H1 (cell line): ENCODE results near the gene CACNA1C. TPM values are rescaled to one million over a fixed set of nuclear protein-coding genes. Genes with fewer than 3 reads are reported as not detected.

Experiments
- CTCF ChIA-PET: fragments of 300-600 bp; sonication (Branson Sonifier 250); formaldehyde crosslinking; loops from one replicate; lab custom pipeline; 2021; ENCODE audit not compliant: partially characterized antibody; lab: Charles Lee
- POLR2A ChIA-PET: fragments of 300-600 bp; sonication (Branson Sonifier 250); formaldehyde crosslinking; loops from one replicate; lab custom pipeline; 2021; ENCODE audit warnings: inconsistent platforms; ENCODE audit not compliant: partially characterized antibody; lab: Charles Lee
- DNase-seq, 2 experiments: peaks; one replicate each; pipeline versions ENCODE4 v3.0.0 to v3.0.0-alpha.2; 2010 to 2022; ENCODE audit warnings: low spot score in 2 of 2, low read depth in 1 of 2, mixed read lengths in 1 of 2
- FAIRE-seq: peaks from 2 replicates; lab custom pipeline; 2011; peaks lifted over from hg19 to GRCh38; lab: Jason Lieb, UNC
- H2AFZ ChIP-seq: 2 replicates; pipeline ENCODE4 v1.8.1; 2012; ENCODE audit warnings: low read length, inconsistent platforms
- H2AK5ac ChIP-seq: 2 replicates; pipeline ENCODE4 v1.6.1; 2013; ENCODE audit warnings: low read depth, low read length
- H2BK120ac ChIP-seq: replicated peaks from 2 replicates; pipeline ENCODE3; 2013; ENCODE audit warnings: low read depth, low read length, inconsistent platforms
- H2BK12ac ChIP-seq: 2 replicates; pipeline ENCODE4 v1.6.1; 2013; ENCODE audit warnings: low read depth, low read length
- H2BK15ac ChIP-seq: 2 replicates; pipeline ENCODE4 v1.6.1; 2013; ENCODE audit warnings: low read length
- H2BK20ac ChIP-seq: 2 replicates; pipeline ENCODE4 v1.6.1; 2013; ENCODE audit warnings: low read length
- H2BK5ac ChIP-seq: 2 replicates; pipeline ENCODE4 v1.6.1; 2013; ENCODE audit warnings: low read depth, low read length
- H3K14ac ChIP-seq: 2 replicates; pipeline ENCODE4 v1.6.1; 2013; ENCODE audit warnings: inconsistent platforms; ENCODE audit not compliant: insufficient read length
- H3K18ac ChIP-seq: 2 replicates; pipeline ENCODE4 v1.6.1; 2013; ENCODE audit warnings: low read length; ENCODE audit errors: extremely low read depth
- H3K23ac ChIP-seq: 2 replicates; pipeline ENCODE4 v1.6.1; 2013; ENCODE audit warnings: inconsistent platforms; ENCODE audit not compliant: insufficient read length
- H3K23me2 ChIP-seq: 2 replicates; pipeline ENCODE4 v1.6.1; 2013; ENCODE audit warnings: low read depth, low read length
- H3K27ac ChIP-seq: 2 replicates; pipeline ENCODE4 v1.6.1; 2011; ENCODE audit warnings: low read depth, low read length, inconsistent platforms
- H3K27me3 ChIP-seq, 4 experiments: replicated peaks in 1 of 4; 1 replicate in 1 of 4; 2 replicates in 3 of 4; pipeline versions ENCODE4 v1.6.1 to v1.8.1; 2011 to 2013; ENCODE audit warnings: low read length in 3 of 4, mild to moderate bottlenecking in 3 of 4, inconsistent platforms in 2 of 4, mixed read lengths in 2 of 4, moderate library complexity in 1 of 4; ENCODE audit not compliant: control insufficient read depth in 3 of 4, insufficient read depth in 3 of 4; ENCODE audit errors: extremely low read depth in 1 of 4
- H3K36me3 ChIP-seq, 4 experiments: 2 replicates each; pipeline versions ENCODE4 v1.6.1 to v1.8.1; 2011 to 2013; ENCODE audit warnings: mild to moderate bottlenecking in 4 of 4, low read length in 3 of 4, moderate library complexity in 2 of 4, control low read depth in 1 of 4, inconsistent platforms in 1 of 4; ENCODE audit not compliant: insufficient read depth in 4 of 4, control insufficient read depth in 2 of 4
- H3K4ac ChIP-seq: replicated peaks from 2 replicates; pipeline ENCODE3; 2013; ENCODE audit warnings: low read length, low read depth, mixed read lengths, inconsistent platforms; ENCODE audit not compliant: insufficient read length
- H3K4me1 ChIP-seq, 4 experiments: replicated peaks in 1 of 4; 1 replicate in 1 of 4; 2 replicates in 3 of 4; pipeline versions ENCODE4 v1.6.1 to v1.8.1; 2011 to 2013; ENCODE audit warnings: low read length in 3 of 4, inconsistent platforms in 2 of 4, mixed read lengths in 1 of 4; ENCODE audit not compliant: insufficient read depth in 4 of 4, control insufficient read depth in 3 of 4
- H3K4me2 ChIP-seq, 2 experiments: 2 replicates each; pipeline versions ENCODE4 v1.6.1 to v1.8.1; 2011 to 2013; ENCODE audit warnings: low read depth in 2 of 2, low read length in 2 of 2, control low read depth in 1 of 2, inconsistent platforms in 1 of 2, mild to moderate bottlenecking in 1 of 2; ENCODE audit not compliant: insufficient read depth in 1 of 2
- H3K4me3 ChIP-seq, 4 experiments: fragments of 200-600, 300-600 bp in 1 of 4; sonication (generic), shearing (Covaris generic), sonication (Bioruptor Twin) in 1 of 4; 2 replicates each; pipeline versions ENCODE4 v1.5.1 to v1.8.1; 2011 to 2016; ENCODE audit warnings: low read length in 4 of 4, low read depth in 3 of 4, control low read depth in 2 of 4, inconsistent platforms in 2 of 4, mild to moderate bottlenecking in 2 of 4, mixed read lengths in 1 of 4, moderate library complexity in 1 of 4; ENCODE audit not compliant: insufficient read depth in 2 of 4; ENCODE audit errors: extremely low read depth in 1 of 4
- H3K56ac ChIP-seq: replicated peaks from 2 replicates; pipeline ENCODE3; 2013; ENCODE audit warnings: low read depth, mild to moderate bottlenecking, mixed read lengths, low read length, inconsistent platforms; ENCODE audit not compliant: insufficient read length
- H3K79me1 ChIP-seq: 2 replicates; pipeline ENCODE4 v1.6.1; 2013; ENCODE audit warnings: low read depth, low read length, control low read depth
- H3K79me2 ChIP-seq, 2 experiments: 2 replicates each; pipeline versions ENCODE4 v1.6.1 to v1.8.1; 2012 to 2013; ENCODE audit warnings: low read length in 2 of 2, mild to moderate bottlenecking in 2 of 2, inconsistent platforms in 1 of 2; ENCODE audit not compliant: insufficient read depth in 2 of 2, control insufficient read depth in 1 of 2
- H3K9ac ChIP-seq, 4 experiments: replicated peaks in 1 of 4; 1 replicate in 1 of 4; 2 replicates in 3 of 4; pipeline versions ENCODE4 v1.6.1 to v1.8.1; 2011 to 2013; ENCODE audit warnings: low read depth in 3 of 4, low read length in 3 of 4, control low read depth in 2 of 4, mild to moderate bottlenecking in 2 of 4, moderate library complexity in 2 of 4, inconsistent platforms in 1 of 4; ENCODE audit errors: extremely low read depth in 1 of 4
- H3K9me3 ChIP-seq, 2 experiments: 2 replicates each; pipeline versions ENCODE4 v1.6.1 to v1.8.1; 2012 to 2013; ENCODE audit warnings: mild to moderate bottlenecking in 2 of 2, moderate library complexity in 2 of 2, control low read depth in 1 of 2, inconsistent platforms in 1 of 2, low read depth in 1 of 2, low read length in 1 of 2, mixed read lengths in 1 of 2; ENCODE audit not compliant: insufficient read depth in 2 of 2
- H4K20me1 ChIP-seq, 2 experiments: replicated peaks in 1 of 2; 2 replicates each; pipeline versions ENCODE3 to v1.8.1; 2011 to 2013; ENCODE audit warnings: inconsistent platforms in 2 of 2, low read length in 2 of 2, mild to moderate bottlenecking in 1 of 2; ENCODE audit not compliant: insufficient read depth in 2 of 2, control insufficient read depth in 1 of 2
- H4K5ac ChIP-seq: 2 replicates; pipeline ENCODE4 v1.6.1; 2013; ENCODE audit warnings: low read length, low read depth, mixed read lengths, inconsistent platforms; ENCODE audit not compliant: insufficient read length
- H4K8ac ChIP-seq: 2 replicates; pipeline ENCODE4 v1.8.0; 2013; ENCODE audit warnings: mild to moderate bottlenecking, moderate library complexity, low read length, inconsistent platforms; ENCODE audit not compliant: insufficient read depth; ENCODE audit errors: extremely low read depth
- H4K91ac ChIP-seq: replicated peaks from 2 replicates; pipeline ENCODE3; 2013; ENCODE audit warnings: low read length, mixed read lengths, inconsistent platforms; ENCODE audit not compliant: insufficient read length
- CHD1 ChIP-seq: IDR thresholded peaks from 2 replicates; pipeline ENCODE4 v1.6.1; 2012; ENCODE audit warnings: low read depth, low read length, improper control_type of control experiment
- GTF2F1 ChIP-seq: IDR thresholded peaks from 2 replicates; pipeline ENCODE4 v1.6.1; 2012; ENCODE audit warnings: low read depth, low read length, improper control_type of control experiment, borderline replicate concordance
- RXRA ChIP-seq: IDR thresholded peaks from 2 replicates; pipeline ENCODE4 v1.6.1; 2011; ENCODE audit warnings: low read depth, mild to moderate bottlenecking, low read length, moderate library complexity; ENCODE audit not compliant: insufficient read depth
- USF2 ChIP-seq: IDR thresholded peaks from 2 replicates; pipeline ENCODE4 v1.6.1; 2011; ENCODE audit warnings: low read length, improper control_type of control experiment
- WGBS, 2 experiments: shearing (Covaris generic) in 1 of 2; methylation state at CpG; one replicate each; pipeline versions ENCODE4 v1.1.6 to v1.1.7; 2013 to 2015; ENCODE audit warnings: low lambda C conversion rate in 2 of 2, mixed read lengths in 2 of 2, inconsistent platforms in 1 of 2, low coverage in 1 of 2, missing lambda C conversion rate in 1 of 2; ENCODE audit not compliant: insufficient replicate concordance in 2 of 2, insufficient coverage in 1 of 2, insufficient read length in 1 of 2; ENCODE audit errors: extremely low coverage in 1 of 2, missing lambda C conversion rate in 1 of 2; 5-methylcytosine and 5-hydroxymethylcytosine counted together
- polyA plus RNA-seq, 7 experiments: library from polyadenylated mRNA; depleted of rRNA in 3 of 7; stranded (reverse) in 5 of 7; unstranded in 2 of 7; fragments of >200 nt in 5 of 7; fragments of 200-250 nt in 2 of 7; gene quantifications; 1 replicate in 5 of 7; 2 replicates in 1 of 7; 4 replicates in 1 of 7; pipeline versions ENCODE4 v1.2.1 to v1.2.3, GENCODE V29; 2011 to 2013; ENCODE audit warnings: missing spikeins in 2 of 7, mixed read lengths in 2 of 7
- total RNA-seq: library from RNA; stranded (reverse); fragmentation: NEBNext Ultra II Directional; extraction: Animal tissue kit (Norgen Biotek cat#: 25700); gene quantifications from 2 replicates; pipeline ENCODE4 v1.2.1, GENCODE V29; 2021

CACNA1C gene
- total and polyA plus RNA-seq, 2 of the 8 experiments (the other 6 are each of a cell fraction or from before 2014, with no cell fraction given) = 1.3 TPM

- CTCF ChIA-PET = interaction anchor here (0.7 to 8.8 kb wide), 7 partner anchors 6 to 68 kb away, joined by 3 to 77 read pairs (median 3); no protein-coding TSS in a partner anchor
- DNase-seq = no peak
- Histone ChIP-seq H3K4me3 (no peak overlapping the region), H3K27me3 (no peaks in the 10 kb centered on the region), H3K4ac (no peak overlapping the region), H3K23me2 (no peaks in the 10 kb centered on the region), H3K9me3 (no peaks in the 10 kb centered on the region), H4K5ac (no peak overlapping the region), H3K79me2 (no peaks in the 10 kb centered on the region), H4K91ac (no peak overlapping the region), H4K8ac (no peak overlapping the region; the same call in 1 of the 2 replicates), H3K56ac (no peak overlapping the region), H3K79me1 (no peaks in the 10 kb centered on the region), H3K23ac (no peak overlapping the region), H3K4me2 (no peak overlapping the region), H2BK20ac (no peak overlapping the region), H2AK5ac (no peak overlapping the region; the same call in 1 of the 2 replicates), H4K20me1 (no peaks in the 10 kb centered on the region), H2BK15ac (0 out of 2 replicates have a peak overlapping the region, but pooled peaks have one; percentile 61), H3K4me1 (no peaks in the 10 kb centered on the region), H3K36me3 (no peaks in the 10 kb centered on the region), H3K18ac (no peak overlapping the region), H2AFZ (no peak overlapping the region), H2BK12ac (peak overlapping the region; percentile 40; the same call in 1 of the 2 replicates), H3K27ac (no peak overlapping the region), H2BK5ac (no peak overlapping the region; the same call in 1 of the 2 replicates), H3K9ac (no peak overlapping the region), H3K14ac (no peak overlapping the region), H2BK120ac (no peak overlapping the region)
- WGBS, 2 experiments = 95% methylated on average over 10 of the region's 10 CpGs; no CpG with 5 or more reads in 1 of the 2 experiments
- POLR2A ChIA-PET = no interaction called here
- FAIRE-seq = no peak
- TF ChIP-seq GTF2F1 (no peak), CHD1 (no peak), RXRA (no peak), USF2 (no peak)
Measured at GRCh38 chr12:2390850-2391390, 338.1 kb downstream of the CACNA1C start.
